NB4 (cell line): ENCODE results near the gene SERPINB2.

Experiments
- CTCF ChIP-seq: IDR thresholded peaks from one replicate; pipeline ENCODE4 v1.5.1; 2012; ENCODE audit warnings: low read depth, low read length
- MAX ChIP-seq: IDR thresholded peaks from 2 replicates; pipeline ENCODE4 v1.6.1; 2011; ENCODE audit warnings: low read depth, low read length
- MYC ChIP-seq: IDR thresholded peaks from 2 replicates; pipeline ENCODE4 v1.6.1; 2011; ENCODE audit warnings: low read depth, low read length
- POLR2A ChIP-seq: IDR thresholded peaks from 2 replicates; pipeline ENCODE4 v1.6.1; 2011; ENCODE audit warnings: mild to moderate bottlenecking; ENCODE audit not compliant: insufficient read length; ENCODE audit errors: extremely low read depth

GRCh38 chr18:63951302-63951705 is 63.8 kb downstream of the SERPINB2 start:
- TF ChIP-seq CTCF (peak; percentile 25), MAX (no peak), POLR2A (no peak), MYC (no peak)
